Ascending aorta (tissue), 2 donors: ENCODE results near the gene EIF4E3. TPM values are rescaled to one million over a fixed set of nuclear protein-coding genes. Genes with fewer than 3 reads are reported as not detected.

Experiments
- DNase-seq, 2 donors: peaks; one replicate each; pipeline ENCODE4 v3.0.0-alpha.2; 2019; ENCODE audit warnings: low spot score in 2 of 2
- H3K27ac ChIP-seq, 2 donors: fragments of 200-600 bp; sonication (generic); one replicate each; pipeline ENCODE4 v1.5.1; 2016 to 2017; ENCODE audit warnings: mild to moderate bottlenecking in 1 of 2
- H3K27me3 ChIP-seq: fragments of 200-600 bp; sonication (generic); one replicate; pipeline ENCODE4 v1.5.1; 2017
- H3K36me3 ChIP-seq, 2 donors: fragments of 200-600 bp; sonication (generic); one replicate each; pipeline ENCODE4 v1.5.1; 2016
- H3K4me1 ChIP-seq, 2 donors: fragments of 200-600 bp; sonication (generic); one replicate each; pipeline ENCODE4 v1.5.1; 2016 to 2017; ENCODE audit warnings: mild to moderate bottlenecking in 1 of 2
- H3K4me3 ChIP-seq, 2 donors: fragments of 200-600 bp; sonication (generic); one replicate each; pipeline ENCODE4 v1.5.1; 2016 to 2017; ENCODE audit warnings: mild to moderate bottlenecking in 1 of 2
- H3K9me3 ChIP-seq, 2 donors: fragments of 200-600 bp; sonication (generic); one replicate each; pipeline ENCODE4 v1.5.1; 2016
- CTCF ChIP-seq, 3 experiments: fragments of 200-600 bp in 2 of 3; fragments of 450-650 bp in 1 of 3; sonication (generic) in 2 of 3; IDR thresholded peaks; one replicate each; pipeline ENCODE4 v1.5.1; 2016 to 2019; ENCODE audit warnings: antibody characterized with exemption in 3 of 3, mild to moderate bottlenecking in 1 of 3, moderate library complexity in 1 of 3
- intact Hi-C: fragments of 100-400 bp; cut with DNase I; formaldehyde crosslinking; loops from one replicate; pipeline ENCODE4 v1.15.1; 2023
- total RNA-seq: library from RNA; depleted of rRNA; stranded (reverse); fragments of >200 nt; gene quantifications from one replicate; pipeline ENCODE4 v1.1.0, GENCODE V29; 2016

EIF4E3 gene
- total RNA-seq, 1 donor from 2014 or later = 4.4 TPM

GRCh38 chr3:71694358-71694999, 30.7 kb downstream of the EIF4E3 start:
- intact Hi-C loops = no loop called here
- H3K9me3 ChIP-seq = no peaks in the 10 kb centered on the region
- no peaks in the 10 kb centered on the region for H3K27me3 ChIP-seq
- H3K36me3 ChIP-seq = no peaks in the 10 kb centered on the region
- H3K27ac ChIP-seq = no peak overlapping the region
- no peak for TF ChIP-seq CTCF (IDR thresholded peaks at IDR 0.05)
- H3K4me3 ChIP-seq = no peak overlapping the region
- peaks cover 0 to 7% of the 10 kb centered on the region in 2 donors for H3K4me1 ChIP-seq
- DNase-seq = no peak

- no peaks in the 10 kb centered on the region for H3K9me3 ChIP-seq
- H3K27ac ChIP-seq = no peak overlapping the region
- H3K4me3 ChIP-seq = no peak overlapping the region
- intact Hi-C loops = no loop called here
- no peaks in the 10 kb centered on the region for H3K36me3 ChIP-seq
- no peaks in the 10 kb centered on the region for H3K27me3 ChIP-seq
- H3K4me1 ChIP-seq = peaks cover 0 to 7% of the 10 kb centered on the region in 2 donors
- no peak for TF ChIP-seq CTCF (IDR thresholded peaks at IDR 0.05)
- no peak for DNase-seq
Measured at GRCh38 chr3:71693641-71694040, 31.6 kb downstream of the EIF4E3 start.

GRCh38 chr3:71692139-71692538, 33.1 kb downstream of the EIF4E3 start:
- H3K27me3 ChIP-seq = no peaks in the 10 kb centered on the region
- no peak overlapping the region for H3K27ac ChIP-seq
- no peak for DNase-seq
- peaks cover 0 to 7% of the 10 kb centered on the region in 2 donors for H3K4me1 ChIP-seq
- no peaks in the 10 kb centered on the region for H3K36me3 ChIP-seq
- no peak overlapping the region for H3K4me3 ChIP-seq
- H3K9me3 ChIP-seq = no peaks in the 10 kb centered on the region
- TF ChIP-seq CTCF (IDR thresholded peaks at IDR 0.05) = no peak
- intact Hi-C loops = no loop called here

GRCh38 chr3:71690341-71690841, 34.8 kb downstream of the EIF4E3 start:
- no peaks in the 10 kb centered on the region for H3K36me3 ChIP-seq
- peaks cover 0 to 7% of the 10 kb centered on the region in 2 donors for H3K4me1 ChIP-seq
- intact Hi-C loops = no loop called here
- H3K27ac ChIP-seq = no peak overlapping the region
- no peak for DNase-seq
- H3K4me3 ChIP-seq = no peak overlapping the region
- no peaks in the 10 kb centered on the region for H3K9me3 ChIP-seq
- H3K27me3 ChIP-seq = no peaks in the 10 kb centered on the region
- no peak for TF ChIP-seq CTCF (IDR thresholded peaks at IDR 0.05)

- Histone ChIP-seq H3K4me1 (peaks cover 0 to 7% of the 10 kb centered on the region in 2 donors), H3K4me3 (no peak overlapping the region), H3K27ac (no peak overlapping the region), H3K36me3 (no peaks in the 10 kb centered on the region), H3K9me3 (no peaks in the 10 kb centered on the region), H3K27me3 (no peaks in the 10 kb centered on the region)
- no peak for TF ChIP-seq CTCF (IDR thresholded peaks at IDR 0.05)
- intact Hi-C loops = no loop called here
- DNase-seq = no peak
Measured at GRCh38 chr3:71689291-71689690, 35.9 kb downstream of the EIF4E3 start.
